Fibroblast of lung (primary cell): ENCODE data around the gene RDH11. TPM values are rescaled to one million over a fixed set of nuclear protein-coding genes. Genes with fewer than 3 reads are reported as not detected.

ENCODE experiments used
- DNase-seq, 2 donors: peaks; one replicate each; pipeline versions ENCODE4 v3.0.0 to v3.0.0-alpha.2; 2010; ENCODE audit warnings: low read depth in 2 of 2
- H2AFZ ChIP-seq: 2 replicates; pipeline ENCODE4 v1.5.1; 2012; ENCODE audit warnings: low read length, control low read depth, inconsistent platforms
- H3K27ac ChIP-seq: 2 replicates; pipeline ENCODE4 v1.5.1; 2011; ENCODE audit warnings: low read length, control low read depth; ENCODE audit not compliant: insufficient read depth
- H3K27me3 ChIP-seq: 2 replicates; pipeline ENCODE4 v1.5.1; 2011; ENCODE audit warnings: mild to moderate bottlenecking, low read length; ENCODE audit not compliant: control insufficient read depth, insufficient read depth
- H3K36me3 ChIP-seq: 2 replicates; pipeline ENCODE4 v1.5.1; 2011; ENCODE audit warnings: low read length; ENCODE audit not compliant: control insufficient read depth, insufficient read depth
- H3K4me1 ChIP-seq: 2 replicates; pipeline ENCODE4 v1.5.1; 2011; ENCODE audit warnings: low read length; ENCODE audit not compliant: control insufficient read depth, insufficient read depth; ENCODE audit errors: extremely low read depth
- H3K4me2 ChIP-seq: 2 replicates; pipeline ENCODE4 v1.5.1; 2011; ENCODE audit warnings: low read length, control low read depth; ENCODE audit not compliant: insufficient read depth; ENCODE audit errors: extremely low read depth
- H3K4me3 ChIP-seq, 4 experiments: fragments of 200-600 bp in 1 of 4; sonication (generic) in 1 of 4; replicated peaks in 1 of 4; 2 replicates each; pipeline ENCODE4 v1.5.1; 2011 to 2016; ENCODE audit warnings: low read length in 4 of 4, low read depth in 3 of 4, mild to moderate bottlenecking in 3 of 4, control low read depth in 2 of 4, inconsistent platforms in 1 of 4, mixed read lengths in 1 of 4; ENCODE audit not compliant: insufficient read depth in 1 of 4; ENCODE audit errors: control extremely low read depth in 1 of 4
- H3K79me2 ChIP-seq: 2 replicates; pipeline ENCODE4 v1.5.1; 2012; ENCODE audit warnings: mild to moderate bottlenecking, low read length, inconsistent platforms; ENCODE audit not compliant: control insufficient read depth, insufficient read depth
- H3K9ac ChIP-seq: 2 replicates; pipeline ENCODE4 v1.5.1; 2011; ENCODE audit warnings: mild to moderate bottlenecking, low read length, control low read depth; ENCODE audit not compliant: insufficient read depth
- H3K9me3 ChIP-seq: 2 replicates; pipeline ENCODE4 v1.5.1; 2012; ENCODE audit warnings: low read depth, low read length; ENCODE audit not compliant: control insufficient read depth, insufficient read depth
- H4K20me1 ChIP-seq: 2 replicates; pipeline ENCODE4 v1.5.1; 2011; ENCODE audit warnings: low read length; ENCODE audit not compliant: control insufficient read depth, insufficient read depth; ENCODE audit errors: extremely low read depth
- CTCF ChIP-seq, 2 donors: IDR thresholded peaks in 1 of 2; conservative IDR thresholded peaks in 1 of 2; 1 replicate in 1 of 2; 2 replicates in 1 of 2; pipeline ENCODE4 v1.5.1; 2011 to 2012; ENCODE audit warnings: low read length in 2 of 2, control low read depth in 1 of 2, inconsistent platforms in 1 of 2, low read depth in 1 of 2, mild to moderate bottlenecking in 1 of 2
- EZH2 ChIP-seq: IDR thresholded peaks from 2 replicates; pipeline ENCODE4 v1.5.1; 2012; ENCODE audit warnings: low read length, control low read depth, mild to moderate bottlenecking; ENCODE audit errors: missing control alignments
- polyA plus RNA-seq, 2 donors: library from polyadenylated mRNA; depleted of rRNA in 1 of 2; stranded (reverse) in 1 of 2; unstranded in 1 of 2; fragments of >200 nt; gene quantifications; 2 replicates each; pipeline ENCODE4 v1.2.1, GENCODE V29; 2011 to 2012; ENCODE audit warnings: missing spikeins in 1 of 2
- total RNA-seq: library from RNA; depleted of rRNA; stranded (reverse); fragments of >200 nt; gene quantifications from 2 replicates; pipeline ENCODE4 v1.2.1, GENCODE V29; 2014

Gene RDH11
- total and polyA plus RNA-seq, 2 donors (not counting 1 experiment from before 2014, with no cell fraction given) = 151 to 174 TPM

- H3K4me3 ChIP-seq = no peak overlapping the region
- H3K9me3 ChIP-seq = no peaks in the 10 kb centered on the region
- H4K20me1 ChIP-seq = no peaks in the 10 kb centered on the region
- no peak overlapping the region for H3K4me2 ChIP-seq
- H3K27me3 ChIP-seq = no peaks in the 10 kb centered on the region
- no peaks in the 10 kb centered on the region for H3K36me3 ChIP-seq
- no peak for TF ChIP-seq EZH2
- no peak for TF ChIP-seq CTCF (conservative IDR thresholded peaks at IDR 0.05 in 1 of 2, IDR thresholded peaks at IDR 0.05 in 1 of 2; ENCODE audit: low read depth in 1 of 2, low read length in 2 of 2)
- H3K79me2 ChIP-seq = no peaks in the 10 kb centered on the region
- no peak overlapping the region for H3K9ac ChIP-seq
- no peak overlapping the region for H2AFZ ChIP-seq
- no peaks in the 10 kb centered on the region for H3K4me1 ChIP-seq
- no peak overlapping the region for H3K27ac ChIP-seq
- DNase-seq = no peak
Observed at GRCh38 chr14:67641902-67642749, 53.4 kb downstream of the RDH11 start.

DNA sequence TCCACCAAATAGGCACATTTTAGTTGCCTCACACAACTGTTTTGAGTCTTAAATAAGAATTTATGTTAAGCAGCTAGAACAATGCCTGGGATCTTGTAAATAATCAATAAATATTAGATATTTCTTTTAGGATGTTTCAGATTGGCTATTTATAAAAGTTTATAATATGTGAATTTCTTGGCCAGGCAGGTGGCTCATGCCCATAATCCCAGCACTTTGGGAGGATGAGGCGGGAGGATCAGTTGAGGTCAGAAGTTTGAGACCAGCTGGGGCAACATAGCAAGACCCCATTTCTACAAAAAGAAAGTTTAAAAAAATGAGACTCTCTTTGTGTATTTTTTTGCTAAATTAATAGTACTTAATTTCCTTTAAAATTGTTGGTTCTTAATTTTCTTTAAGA, 54.1 kb downstream of the RDH11 start:
- Histone ChIP-seq H3K27ac (no peak overlapping the region), H3K4me1 (no peaks in the 10 kb centered on the region), H2AFZ (no peak overlapping the region), H3K79me2 (no peaks in the 10 kb centered on the region), H3K9ac (no peak overlapping the region), H3K36me3 (no peaks in the 10 kb centered on the region), H4K20me1 (no peaks in the 10 kb centered on the region), H3K27me3 (no peaks in the 10 kb centered on the region), H3K4me2 (no peak overlapping the region), H3K9me3 (no peaks in the 10 kb centered on the region), H3K4me3 (no peak overlapping the region)
- TF ChIP-seq CTCF (conservative IDR thresholded peaks at IDR 0.05 in 1 of 2, IDR thresholded peaks at IDR 0.05 in 1 of 2; ENCODE audit: low read depth in 1 of 2, low read length in 2 of 2) = no peak
- no peak for TF ChIP-seq EZH2
- no peak for DNase-seq

DNA sequence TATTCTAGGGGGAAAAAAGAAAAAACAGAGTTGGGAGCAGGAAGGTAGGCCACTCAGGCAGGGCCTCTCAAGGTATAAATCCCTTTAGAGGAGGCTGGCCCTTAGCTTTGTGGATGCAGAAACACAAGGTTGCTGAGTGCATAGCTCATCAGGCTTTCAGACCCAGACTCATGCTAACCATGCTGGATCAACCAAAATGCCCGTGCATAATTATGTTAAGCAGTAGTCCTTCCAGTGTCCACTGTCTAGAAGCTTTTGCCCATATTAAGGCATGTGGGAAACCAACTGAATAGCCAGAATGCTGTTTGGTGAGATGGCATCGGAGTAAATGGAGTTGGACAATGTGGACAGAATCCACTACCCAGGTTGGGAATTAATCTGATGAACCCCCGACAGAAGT, 56.9 kb downstream of the RDH11 start:
- Histone ChIP-seq H3K36me3 (no peaks in the 10 kb centered on the region), H3K9ac (no peak overlapping the region), H4K20me1 (no peaks in the 10 kb centered on the region), H3K27ac (no peak overlapping the region), H3K4me3 (no peak overlapping the region), H3K4me2 (no peak overlapping the region), H2AFZ (no peak overlapping the region), H3K27me3 (no peaks in the 10 kb centered on the region), H3K79me2 (no peaks in the 10 kb centered on the region), H3K9me3 (no peaks in the 10 kb centered on the region), H3K4me1 (no peaks in the 10 kb centered on the region)
- no peak for TF ChIP-seq EZH2
- no peak for TF ChIP-seq CTCF (conservative IDR thresholded peaks at IDR 0.05 in 1 of 2, IDR thresholded peaks at IDR 0.05 in 1 of 2; ENCODE audit: low read depth in 1 of 2, low read length in 2 of 2)
- no peak for DNase-seq
